Measurements from ENCODE around the gene STK32B.

Gene STK32B

DNA sequence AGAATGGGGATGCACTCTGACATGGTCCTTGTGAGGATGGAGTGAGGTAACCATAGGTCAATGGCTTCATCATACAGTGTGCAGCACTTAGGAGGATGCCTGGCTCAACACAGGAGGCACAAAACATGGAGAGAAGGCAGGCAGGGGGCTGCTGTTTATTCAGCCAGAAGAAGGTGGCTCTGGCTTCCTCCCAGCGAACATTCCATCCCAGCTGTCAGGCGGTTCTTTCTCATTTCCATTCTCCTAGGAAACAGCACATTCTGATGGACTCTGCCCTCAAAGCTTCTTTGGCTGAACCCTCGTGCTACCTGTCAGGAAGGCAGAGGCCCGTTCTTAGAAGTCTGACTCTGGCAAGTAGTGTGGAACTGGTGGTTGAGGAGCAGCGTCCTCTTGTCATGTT is 18.6 kb downstream of the STK32B start:
- DNase-seq (ENCODE audit: low read depth), result no peak

DNA sequence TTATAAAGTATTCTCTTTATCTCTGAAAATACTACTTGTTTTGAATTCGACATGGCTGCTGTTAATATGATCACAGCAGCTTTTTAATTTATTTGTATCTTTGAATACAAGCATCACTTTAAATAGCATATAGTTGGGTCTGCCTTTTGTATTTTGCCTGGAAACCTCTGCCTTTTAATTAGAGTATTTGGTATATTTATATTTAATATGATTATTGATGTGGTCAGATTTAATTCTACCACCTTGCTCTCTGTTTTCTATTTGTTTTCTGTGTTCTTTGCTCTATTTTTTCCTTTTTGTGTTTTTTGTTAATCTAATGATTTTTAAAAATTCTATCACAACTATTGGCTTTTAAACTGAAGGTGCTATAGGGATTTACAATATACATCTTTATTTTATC is 21.7 kb downstream of the STK32B start:
- DNase-seq (ENCODE audit: low read depth), result no peak

DNA sequence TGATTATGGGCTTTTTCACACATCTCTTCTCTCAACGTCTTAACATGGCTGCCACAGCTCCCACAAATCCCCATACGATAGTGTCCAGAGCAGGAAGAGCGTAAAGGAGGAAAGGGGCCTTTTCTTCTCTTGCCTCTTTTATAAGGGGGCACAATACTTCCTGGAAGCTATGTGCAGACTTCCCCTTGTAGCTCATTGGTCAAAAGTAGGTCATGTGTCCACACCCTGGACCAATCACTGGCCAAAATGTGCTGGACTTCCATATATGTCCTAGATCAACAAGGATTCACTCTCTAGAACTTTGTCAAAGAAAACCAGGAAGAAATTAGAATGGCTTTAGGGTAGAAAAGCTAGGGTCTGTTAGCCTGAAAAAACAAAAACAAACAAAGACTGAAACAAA is 26.7 kb downstream of the STK32B start:
- DNase-seq (ENCODE audit: low read depth), result no peak

DNA sequence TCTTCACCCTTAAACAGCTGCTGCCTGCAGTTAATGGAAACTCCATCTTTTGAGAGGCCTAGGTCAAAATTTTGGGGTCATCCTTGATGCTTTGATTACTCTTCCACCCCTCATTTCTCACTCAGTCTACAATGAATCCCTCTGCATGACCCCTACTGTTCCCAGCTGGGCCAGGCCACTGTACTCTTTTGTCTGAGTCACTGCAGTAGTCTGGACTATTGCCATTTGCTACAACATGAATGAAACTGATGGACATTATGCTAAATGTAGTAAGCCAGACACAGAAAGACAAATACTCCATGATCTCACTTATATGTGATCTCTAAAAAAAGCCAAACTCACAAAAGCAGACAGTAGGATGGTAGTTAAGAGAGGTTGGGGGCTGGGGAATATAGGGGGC is 28.3 kb downstream of the STK32B start:
- no peak for DNase-seq (ENCODE audit: low read depth)

DNA sequence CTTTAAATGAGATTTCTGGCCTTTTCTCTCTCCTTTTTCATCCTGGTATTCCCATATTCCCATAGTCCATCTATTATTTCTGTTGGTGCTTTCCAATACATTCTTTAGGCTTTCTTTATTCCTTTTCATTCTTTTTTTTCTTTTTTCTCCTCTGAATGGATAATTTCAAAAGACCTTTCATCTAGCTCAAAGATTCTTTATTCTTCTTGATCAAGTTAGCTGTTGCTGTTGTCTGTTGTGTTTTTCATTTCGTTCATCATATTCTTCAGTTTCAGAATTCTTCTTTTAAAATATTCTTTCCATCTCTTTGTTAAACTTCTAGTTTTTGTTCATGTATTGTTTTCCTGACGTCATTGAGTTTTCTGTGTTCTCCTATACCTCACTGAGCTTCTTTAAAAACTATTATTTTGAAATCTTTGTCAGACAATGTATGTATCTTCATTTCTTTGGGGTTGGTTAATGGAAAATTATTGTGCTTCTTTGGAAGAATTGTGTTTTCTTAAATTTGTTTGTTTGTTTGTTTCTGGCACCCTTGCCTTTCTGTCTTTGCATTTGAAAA is 30.2 kb downstream of the STK32B start:
- no peak for DNase-seq (ENCODE audit: low read depth)

DNA sequence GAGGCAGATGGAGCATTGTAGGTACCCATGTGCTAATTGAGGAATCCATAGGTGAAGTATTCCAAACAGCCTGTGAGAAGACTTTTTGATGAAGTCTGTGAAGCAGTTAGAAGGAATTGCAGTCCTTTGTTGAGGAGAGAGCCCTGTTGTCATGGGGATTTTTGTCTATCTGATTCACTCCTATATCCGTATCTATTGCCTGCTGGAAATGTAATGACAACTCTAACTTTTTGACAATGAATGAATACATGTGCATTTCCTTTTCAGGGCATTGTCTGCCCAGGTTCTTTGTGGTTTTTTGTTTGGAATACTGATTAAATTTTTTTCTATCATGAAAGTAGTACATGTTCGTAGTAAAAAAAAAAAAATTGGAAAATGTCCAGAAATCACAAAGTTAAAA is 31.1 kb downstream of the STK32B start:
- DNase-seq (ENCODE audit: low read depth), result no peak

DNA sequence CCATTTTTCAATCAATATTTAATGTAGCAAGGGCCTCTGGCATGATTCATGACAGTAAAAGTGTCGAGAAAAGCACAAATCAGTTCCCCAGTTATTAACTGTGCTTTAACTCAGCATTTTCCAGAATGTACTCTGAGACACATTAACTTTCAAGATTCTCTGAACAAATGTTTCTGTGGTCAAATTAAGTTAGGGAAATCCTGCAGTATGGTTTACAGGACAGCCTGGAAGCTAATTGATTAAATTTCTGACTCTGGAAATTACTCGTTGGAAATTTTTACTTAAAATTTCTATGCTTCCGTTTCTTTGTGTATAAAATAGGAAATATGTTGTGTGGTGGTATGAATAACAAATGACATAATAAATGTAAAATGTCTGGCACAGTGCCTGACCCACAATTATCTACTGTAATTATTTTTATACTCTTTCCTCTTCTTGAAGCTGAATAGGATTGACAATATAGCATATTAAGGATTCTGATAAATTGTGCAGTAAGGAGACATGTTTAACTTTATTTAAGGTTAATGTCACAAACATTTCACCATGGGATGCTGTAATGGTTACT is 33.7 kb downstream of the STK32B start:
- no peak for DNase-seq (ENCODE audit: low read depth)

DNA sequence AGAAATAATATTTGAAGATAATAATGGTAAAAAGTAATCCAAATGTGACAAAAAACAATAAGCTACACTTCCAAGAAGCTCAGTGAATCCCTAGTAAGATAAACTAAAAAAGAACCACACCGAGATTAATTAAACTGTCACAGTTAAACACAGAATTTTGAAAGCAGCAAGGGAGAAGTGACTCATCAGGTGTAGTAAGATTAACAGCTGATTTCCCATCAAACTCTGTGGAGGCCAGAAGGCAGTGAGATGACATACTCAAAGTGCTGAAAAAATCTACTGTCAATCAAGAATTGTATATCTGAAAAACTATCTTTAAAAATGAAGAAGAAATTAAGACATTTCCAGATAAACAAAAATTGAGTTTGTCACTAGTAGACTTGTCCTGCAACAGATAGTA is 35.3 kb downstream of the STK32B start:
- no peak for DNase-seq (ENCODE audit: low read depth)

DNA sequence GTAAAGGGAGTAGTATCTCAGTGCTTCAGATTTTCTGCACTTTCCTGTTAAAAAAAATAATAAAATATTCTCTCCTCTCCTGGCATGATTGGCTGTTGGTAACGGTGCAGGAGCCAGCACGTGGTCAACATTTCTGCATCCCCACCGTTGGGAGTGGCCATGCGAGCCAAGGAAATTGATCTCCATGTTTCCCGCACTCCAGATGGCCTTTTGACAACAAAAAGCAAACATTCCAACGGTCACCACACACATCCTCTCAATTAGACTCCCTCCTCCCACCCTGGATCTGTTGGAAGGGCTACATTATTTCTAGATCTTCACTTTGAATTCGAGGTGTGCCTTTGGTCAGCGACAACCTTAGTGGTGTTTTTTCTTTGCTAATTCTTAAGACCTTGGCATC is 45.0 kb downstream of the STK32B start:
- DNase-seq (ENCODE audit: low read depth), result no peak

DNA sequence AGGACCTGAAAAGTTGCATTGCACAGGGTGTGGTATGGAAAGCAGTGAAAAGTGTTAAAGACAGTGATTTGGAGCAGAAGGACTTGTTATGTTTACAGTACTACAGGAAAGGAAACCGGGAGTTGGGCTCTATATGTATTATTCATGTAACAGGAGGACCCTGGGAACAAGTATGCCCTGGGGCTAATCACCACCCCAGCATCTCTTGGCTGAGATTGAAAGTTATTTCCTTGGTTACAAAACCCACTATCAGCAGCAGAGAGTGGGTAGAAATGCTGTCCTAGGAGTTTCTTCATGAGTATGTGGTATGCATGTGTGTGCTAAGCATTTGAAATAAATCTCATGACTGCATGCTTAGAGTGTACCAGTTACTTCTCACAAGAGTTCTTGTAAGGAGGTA is 46.9 kb downstream of the STK32B start:
- DNase-seq (ENCODE audit: low read depth), result no peak

DNA sequence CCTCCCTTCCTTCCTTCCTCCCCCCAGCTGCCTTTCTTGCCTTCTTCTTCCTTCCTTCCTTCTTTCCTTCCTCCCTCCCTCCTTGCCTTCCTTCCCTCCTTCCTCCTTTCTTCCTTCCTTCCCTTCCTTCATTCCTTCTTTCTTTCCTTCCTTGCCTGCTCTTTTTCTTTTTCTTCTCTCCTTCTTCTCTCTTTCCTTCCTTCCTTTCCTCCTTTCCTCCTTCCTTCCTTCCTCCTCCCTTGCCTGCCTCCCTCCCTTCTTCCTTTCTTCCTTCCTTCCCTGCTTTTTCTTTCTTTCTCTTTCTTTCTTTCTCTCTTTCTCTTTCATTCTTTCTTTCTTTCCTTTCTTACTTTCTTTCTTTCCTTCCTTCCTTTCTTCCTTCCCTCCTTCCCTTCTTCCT is 49.1 kb downstream of the STK32B start:
- DNase-seq (ENCODE audit: low read depth), result no peak

DNA sequence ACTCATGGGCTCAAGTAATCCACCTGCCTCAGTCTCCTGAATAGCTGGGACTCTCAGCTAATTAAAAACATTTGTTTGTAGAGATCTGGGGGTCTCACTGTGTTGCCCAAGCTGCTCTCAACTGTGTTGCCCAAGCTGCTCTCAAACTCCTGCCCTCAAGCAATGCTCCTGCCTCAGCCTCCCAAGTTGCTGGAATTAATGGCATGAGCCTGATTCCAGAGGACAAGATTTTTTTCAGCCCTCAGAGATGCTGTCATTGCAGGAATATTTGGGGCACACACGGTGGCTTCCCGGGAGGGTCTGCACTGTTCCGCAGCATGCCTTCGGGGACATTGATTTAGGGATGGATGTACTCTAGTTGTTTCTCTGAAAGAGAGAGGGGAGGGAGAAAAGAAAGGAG is 49.7 kb downstream of the STK32B start:
- DNase-seq (ENCODE audit: low read depth), result no peak

DNA sequence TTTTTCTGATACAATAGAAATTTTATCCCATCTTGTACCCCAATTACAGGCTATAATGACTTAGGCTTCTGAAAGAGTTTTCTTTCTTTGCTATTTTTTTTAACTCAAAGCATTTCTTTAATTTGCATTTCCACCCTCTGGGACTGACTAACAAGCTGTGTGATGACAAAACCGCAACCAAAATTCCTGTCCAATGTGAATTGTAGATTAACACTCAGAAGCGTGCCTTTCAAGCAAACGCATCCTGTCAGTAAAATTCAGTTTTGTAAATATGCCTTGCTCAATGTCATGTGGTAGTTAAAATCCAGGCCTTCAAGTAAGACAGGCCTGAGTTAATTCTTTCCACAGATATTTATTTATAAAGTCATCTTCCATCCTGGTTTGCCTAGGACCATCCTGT is 50.3 kb downstream of the STK32B start:
- no peak for DNase-seq (ENCODE audit: low read depth)

DNA sequence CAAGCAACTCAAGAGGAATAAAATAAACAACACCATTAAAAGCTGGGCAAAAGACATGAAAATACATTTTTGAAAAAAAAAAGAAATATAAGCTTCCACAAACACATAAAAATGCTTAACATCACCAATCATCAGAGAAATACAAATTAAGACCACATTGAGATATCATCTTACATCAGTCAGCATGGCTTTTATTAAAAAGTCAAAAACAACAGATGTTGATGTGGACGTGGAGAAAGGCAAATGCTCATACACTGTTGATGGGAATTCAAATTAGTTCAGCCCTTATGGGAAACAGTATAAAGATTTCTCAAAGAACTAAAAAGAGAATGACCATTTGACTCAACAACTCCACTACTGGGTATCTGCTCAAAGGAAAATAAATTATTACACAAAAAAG is 59.6 kb downstream of the STK32B start:
- no peak for DNase-seq (ENCODE audit: low read depth)

DNA sequence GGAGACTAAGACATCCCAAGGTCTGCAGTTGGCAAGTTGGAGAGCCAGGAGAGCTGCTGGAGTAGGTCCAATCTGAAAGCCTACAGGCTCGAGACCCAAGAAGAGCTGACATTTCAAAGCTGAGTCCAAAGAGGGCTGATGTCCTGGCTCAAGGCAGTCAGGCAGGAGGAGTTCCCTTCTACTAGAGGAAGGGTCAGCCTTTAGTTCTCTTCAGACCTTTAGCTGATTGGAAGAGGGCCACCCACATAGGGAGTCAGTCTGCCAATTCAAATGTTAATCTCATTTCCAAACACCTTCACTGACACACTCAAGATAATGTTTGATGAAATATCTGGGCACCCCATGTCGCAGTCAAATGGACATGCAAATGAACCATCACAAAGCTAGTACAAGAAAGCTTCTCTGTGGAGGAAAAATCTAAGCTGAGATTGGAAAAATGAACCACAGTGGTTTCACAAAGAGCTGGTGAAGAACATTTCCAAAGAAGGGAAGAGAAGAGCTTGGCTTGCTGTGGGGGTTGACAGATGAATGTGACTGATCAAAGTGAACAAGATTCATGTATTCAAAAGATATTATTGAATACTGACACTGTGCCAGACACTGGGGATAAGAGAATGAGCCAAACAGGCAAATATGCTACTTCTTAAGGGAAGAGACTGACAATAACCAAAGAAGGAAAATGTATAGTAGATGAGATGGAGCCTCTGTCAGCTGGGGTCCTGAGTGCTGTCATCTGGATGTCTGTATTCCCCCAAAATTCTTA is 61.2 kb downstream of the STK32B start:
- DNase-seq (ENCODE audit: low read depth), result no peak

DNA sequence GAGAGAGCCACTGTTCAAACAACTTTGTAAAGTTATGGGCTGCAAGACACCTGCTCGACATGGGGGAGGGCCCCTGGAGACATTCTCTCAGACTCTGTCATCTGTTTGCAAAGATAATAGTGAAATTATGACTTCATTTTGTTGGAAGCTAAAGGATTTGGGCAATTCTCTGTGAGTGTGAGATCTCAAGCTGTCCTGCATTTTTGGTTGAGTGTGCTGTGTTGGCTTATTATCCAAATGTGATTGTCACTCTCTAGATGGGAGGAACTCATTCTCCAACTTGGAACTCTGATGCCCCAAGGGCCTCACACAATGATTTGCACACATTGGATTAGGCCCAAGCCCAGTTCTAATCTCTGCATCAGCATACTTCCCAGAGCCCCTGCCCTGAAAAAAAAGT is 63.7 kb downstream of the STK32B start:
- no peak for DNase-seq (ENCODE audit: low read depth)

DNA sequence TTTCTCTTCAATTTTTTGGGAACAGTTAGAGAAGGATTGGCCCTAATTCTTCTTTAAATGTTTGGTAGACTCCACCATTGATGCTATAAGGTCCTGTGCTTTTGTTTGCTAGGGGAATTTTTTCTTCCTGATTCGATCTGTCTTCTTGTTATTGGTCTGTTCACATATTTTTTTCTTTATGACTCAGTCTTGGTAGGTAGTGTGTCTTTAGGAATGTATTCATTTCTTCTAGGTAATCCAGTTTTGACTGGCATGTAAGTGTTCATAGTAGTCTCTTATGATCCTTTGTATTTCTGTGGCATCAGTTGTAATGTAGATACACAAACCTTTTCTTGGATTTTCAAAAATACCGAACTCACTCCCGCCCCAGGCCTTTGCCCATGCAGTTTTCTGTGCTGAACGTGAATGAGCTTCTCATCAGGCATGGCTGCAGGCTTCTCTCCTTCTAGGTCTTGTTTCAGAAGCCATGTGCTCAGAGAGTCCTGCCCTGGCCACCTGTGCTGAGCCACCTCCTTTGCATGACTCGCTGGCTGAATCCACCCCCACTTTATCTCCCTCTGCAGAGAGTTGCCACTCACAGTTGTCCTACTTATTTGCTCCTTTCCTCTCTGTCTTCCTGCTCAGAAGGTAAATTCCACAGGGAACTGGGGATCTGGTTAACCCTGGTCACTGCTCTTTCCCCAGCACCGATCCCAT is 67.0 kb downstream of the STK32B start:
- DNase-seq (ENCODE audit: low read depth), result no peak

DNA sequence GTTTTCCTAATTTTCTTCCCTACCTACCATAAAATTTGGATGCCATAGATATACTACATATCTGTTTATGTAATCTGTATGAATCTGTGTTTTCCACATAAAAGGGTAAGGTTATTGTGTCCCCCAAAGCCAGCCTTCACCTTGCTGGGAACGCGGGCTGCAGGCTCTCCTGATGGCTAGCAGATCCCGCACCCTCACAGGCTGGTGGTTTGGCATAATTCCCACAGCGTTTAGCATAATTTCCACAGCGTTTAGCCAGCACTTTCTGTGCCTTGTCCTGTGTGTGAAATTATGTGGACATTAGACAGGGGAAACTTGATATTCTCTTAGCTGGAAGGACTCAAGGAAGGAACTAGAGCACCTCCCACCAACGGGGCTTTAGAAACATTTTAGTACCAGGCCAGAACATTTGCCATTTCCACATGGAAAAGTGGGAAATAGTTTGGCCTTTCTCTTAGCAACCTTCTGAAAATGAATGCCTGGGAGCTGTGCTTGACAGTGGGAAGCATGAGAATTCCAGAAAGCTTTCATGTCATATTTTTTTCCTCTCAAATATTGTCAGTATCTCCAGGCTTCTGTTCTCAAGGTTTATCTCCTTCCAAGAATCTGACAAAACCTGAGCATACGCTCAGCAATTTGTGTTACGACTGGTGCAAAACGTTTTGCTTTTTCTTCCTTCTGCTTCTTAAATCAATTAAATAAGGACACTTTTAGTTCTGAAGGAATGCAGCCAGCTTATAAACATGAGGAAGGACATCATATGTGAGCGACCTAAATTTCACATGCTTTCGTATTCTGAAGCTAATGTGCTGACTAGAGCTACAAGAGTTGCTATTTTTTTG is 67.9 kb downstream of the STK32B start:
- DNase-seq (ENCODE audit: low read depth), result no peak

DNA sequence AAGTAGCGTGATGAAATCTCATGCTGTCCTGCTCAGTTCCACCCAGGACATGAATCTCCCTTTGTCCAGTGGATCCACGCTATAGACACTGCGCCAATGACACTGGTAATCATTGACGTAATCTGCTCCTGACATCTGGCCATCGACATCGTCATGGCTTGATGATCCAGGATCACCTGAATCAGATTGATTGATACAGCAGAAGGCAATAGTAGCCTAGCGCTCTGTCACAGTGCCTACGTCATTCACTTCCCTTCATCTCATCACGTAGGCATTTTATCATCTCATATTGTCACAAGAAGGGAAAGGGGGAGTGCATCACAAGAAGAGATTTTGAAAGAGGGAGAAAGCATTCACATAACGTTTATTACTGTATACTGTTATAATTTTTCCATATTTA is 68.8 kb downstream of the STK32B start:
- DNase-seq (ENCODE audit: low read depth), result no peak

DNA sequence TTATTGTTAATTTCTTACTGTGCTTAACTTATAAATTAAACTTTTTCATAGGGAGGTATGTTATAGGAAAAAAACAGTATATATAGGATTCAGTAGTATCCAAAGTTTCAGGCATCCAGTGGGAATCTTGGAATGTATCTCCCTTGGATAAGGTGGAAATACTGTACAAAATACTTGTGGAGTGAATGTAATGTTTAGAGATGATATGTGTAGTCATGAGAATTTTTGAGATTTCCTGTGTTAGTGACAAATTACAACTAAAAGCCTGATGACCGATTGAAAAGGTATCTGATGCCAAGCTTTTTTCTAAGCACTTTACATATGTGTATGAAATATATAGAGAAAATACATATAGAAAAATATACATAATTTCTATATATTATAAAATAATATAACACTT is 69.2 kb downstream of the STK32B start:
- DNase-seq (ENCODE audit: low read depth), result no peak

DNA sequence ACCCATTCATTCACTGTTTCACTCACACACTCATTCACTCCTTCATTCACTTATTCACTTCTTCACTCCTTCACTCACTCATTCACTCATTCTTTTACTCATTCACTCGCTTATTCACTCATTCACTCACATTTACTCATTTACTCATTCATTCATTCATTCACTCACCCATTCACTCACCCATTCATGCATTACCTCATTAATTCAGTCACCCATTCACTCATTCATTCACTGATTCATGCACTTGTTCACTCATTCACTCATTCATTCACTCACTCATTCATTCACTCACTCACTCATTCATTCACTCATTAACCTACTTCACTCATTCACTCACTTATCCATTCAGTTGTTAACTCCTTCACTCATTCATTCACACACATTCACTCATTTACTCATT is 70.8 kb downstream of the STK32B start:
- DNase-seq (ENCODE audit: low read depth), result no peak

DNA sequence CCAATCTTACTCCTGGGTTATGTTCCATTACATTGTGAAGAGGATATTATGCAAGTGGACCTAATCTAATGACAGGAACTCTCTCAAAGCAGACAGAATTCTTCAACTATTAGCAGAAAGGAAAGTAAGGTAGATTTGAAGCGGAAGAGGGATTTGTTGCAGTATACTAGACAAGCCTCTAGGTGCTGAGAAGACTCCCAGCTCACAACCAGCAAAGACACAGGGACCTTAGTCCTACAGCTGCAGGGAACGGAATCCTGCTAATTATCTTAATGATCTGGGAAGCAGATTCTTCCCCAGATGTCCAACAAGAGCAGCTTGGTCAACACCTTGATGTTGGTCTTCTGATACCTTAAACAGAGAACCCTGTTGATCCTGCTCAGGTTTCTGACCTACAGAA is 73.6 kb downstream of the STK32B start:
- no peak for DNase-seq (ENCODE audit: low read depth)
